BLaER1 (cell line): ENCODE data around the gene SLC22A1.
A peak's percentile ranks its signal among the peaks of the same experiment; 100 is the strongest.

Source experiments
- H3K27ac ChIP-seq: shearing (Covaris generic); formaldehyde crosslinking; 2 replicates; pipeline ENCODE4 v1.8.1; 2022
- H3K27me3 ChIP-seq: shearing (Covaris generic); formaldehyde crosslinking; 2 replicates; pipeline ENCODE4 v1.8.1; 2022
- H3K36me3 ChIP-seq: shearing (Covaris generic); formaldehyde crosslinking; 2 replicates; pipeline ENCODE4 v1.8.1; 2022
- H3K4me1 ChIP-seq: shearing (Covaris generic); formaldehyde crosslinking; 2 replicates; pipeline ENCODE4 v1.8.1; 2022
- H3K4me2 ChIP-seq: shearing (Covaris generic); formaldehyde crosslinking; 2 replicates; pipeline ENCODE4 v1.8.1; 2022
- H3K4me3 ChIP-seq: shearing (Covaris generic); formaldehyde crosslinking; 2 replicates; pipeline ENCODE4 v1.8.1; 2022
- H3K9ac ChIP-seq: shearing (Covaris generic); formaldehyde crosslinking; 2 replicates; pipeline ENCODE4 v1.8.1; 2022
- H3K9me3 ChIP-seq: shearing (Covaris generic); formaldehyde crosslinking; 2 replicates; pipeline ENCODE4 v1.8.1; 2022
- H4K20me1 ChIP-seq: shearing (Covaris generic); formaldehyde crosslinking; 2 replicates; pipeline ENCODE4 v1.8.1; 2022
- Cebpa-rat ChIP-seq: shearing (Covaris generic); IDR thresholded peaks from 2 replicates; pipeline ENCODE4 v1.8.1; 2022

Gene SLC22A1

GRCh38 chr6:160092602-160093001 is 29.0 kb upstream of the SLC22A1 start:
- Histone ChIP-seq H3K9ac (no peak overlapping the region), H3K27ac (no peak overlapping the region), H3K4me1 (no peaks in the 10 kb centered on the region), H3K9me3 (no peaks in the 10 kb centered on the region), H4K20me1 (peaks cover 59% of the 10 kb centered on the region), H3K27me3 (no peaks in the 10 kb centered on the region), H3K36me3 (peaks cover 99% of the 10 kb centered on the region), H3K4me2 (no peak overlapping the region), H3K4me3 (no peak overlapping the region)
- TF ChIP-seq Cebpa-rat, result no peak

DNA sequence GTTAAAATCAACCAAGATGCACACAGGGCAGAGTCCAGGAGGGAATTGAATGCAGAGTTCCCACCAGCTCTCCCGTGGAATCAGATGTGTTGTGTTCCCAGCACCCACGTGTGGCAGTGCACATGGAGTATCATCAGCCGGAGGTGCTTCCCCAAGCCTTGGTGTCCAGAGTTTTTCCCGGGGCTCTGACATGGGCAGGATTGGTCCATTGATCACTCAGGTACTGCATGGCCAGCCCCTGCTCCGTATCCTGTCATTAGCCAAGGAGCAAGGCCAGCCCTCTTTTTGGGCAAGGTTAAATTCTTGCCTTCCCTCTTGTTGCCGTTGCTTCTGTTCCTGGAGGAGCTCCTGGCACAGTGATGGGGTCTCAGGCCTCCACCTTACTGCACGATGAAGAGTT is 28.6 kb upstream of the SLC22A1 start:
- TF ChIP-seq Cebpa-rat, result no peak
- Histone ChIP-seq H3K27me3 (no peaks in the 10 kb centered on the region), H3K36me3 (peaks cover 99% of the 10 kb centered on the region)

GRCh38 chr6:160093946-160094345 is 27.7 kb upstream of the SLC22A1 start:
- Histone ChIP-seq H3K27me3 (no peaks in the 10 kb centered on the region), H3K9me3 (no peaks in the 10 kb centered on the region), H3K27ac (no peak overlapping the region), H3K4me2 (no peak overlapping the region), H3K9ac (no peak overlapping the region), H3K36me3 (peaks cover 99% of the 10 kb centered on the region), H3K4me1 (peaks cover 5% of the 10 kb centered on the region; the same call in 1 of the 2 replicates), H3K4me3 (no peak overlapping the region), H4K20me1 (peaks cover 51% of the 10 kb centered on the region)
- no peak for TF ChIP-seq Cebpa-rat

More for the DNA sequence above, 28.6 kb upstream of the SLC22A1 start:
- peaks cover 57% of the 10 kb centered on the region for H4K20me1 ChIP-seq
- H3K9me3 ChIP-seq, result no peaks in the 10 kb centered on the region
- H3K4me2 ChIP-seq, result no peak overlapping the region
- no peak overlapping the region for H3K27ac ChIP-seq
- H3K4me3 ChIP-seq, result no peak overlapping the region
- no peaks in the 10 kb centered on the region for H3K4me1 ChIP-seq
- H3K9ac ChIP-seq, result no peak overlapping the region

DNA sequence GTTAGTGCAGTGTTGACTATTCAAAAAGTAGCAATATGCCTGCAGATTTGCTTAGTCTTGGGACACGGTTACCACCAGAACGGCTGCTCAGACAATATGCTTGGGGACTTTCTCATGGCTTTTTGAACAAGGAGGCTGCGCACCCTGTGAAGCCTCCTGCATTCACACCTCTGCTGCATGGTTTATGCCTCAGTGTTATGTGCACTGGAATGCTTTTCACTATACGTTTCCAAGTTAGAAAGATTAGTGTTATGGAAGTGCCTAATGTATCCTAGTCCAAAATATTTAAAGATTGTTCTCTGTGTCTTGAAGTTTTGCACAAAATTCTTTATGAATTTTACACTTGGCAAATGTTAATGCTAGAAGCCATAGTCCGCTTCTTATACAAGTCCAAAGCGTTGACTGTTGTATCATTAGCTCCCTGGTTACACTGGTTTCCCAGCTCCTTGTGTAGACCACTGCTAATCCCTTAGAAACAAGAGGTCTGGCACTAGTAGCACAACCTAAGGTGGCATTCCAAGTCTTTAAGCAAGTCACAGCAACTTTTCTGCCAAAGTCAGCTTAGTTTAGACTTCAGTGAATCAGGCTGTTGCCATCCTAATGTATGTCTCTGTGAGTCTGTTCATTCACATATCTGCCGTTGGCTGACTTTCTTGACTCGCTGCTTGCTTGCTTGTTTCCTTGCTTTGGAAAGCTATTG is 26.3 kb upstream of the SLC22A1 start:
- peaks cover 94% of the 10 kb centered on the region for H3K36me3 ChIP-seq
- no peak for TF ChIP-seq Cebpa-rat
- no peak overlapping the region for H3K4me2 ChIP-seq
- peaks cover 48% of the 10 kb centered on the region for H4K20me1 ChIP-seq
- no peak overlapping the region for H3K4me3 ChIP-seq
- no peak overlapping the region for H3K9ac ChIP-seq
- H3K9me3 ChIP-seq, result no peaks in the 10 kb centered on the region
- no peak overlapping the region for H3K27ac ChIP-seq
- H3K27me3 ChIP-seq, result no peaks in the 10 kb centered on the region
- peaks cover 19% of the 10 kb centered on the region for H3K4me1 ChIP-seq

DNA sequence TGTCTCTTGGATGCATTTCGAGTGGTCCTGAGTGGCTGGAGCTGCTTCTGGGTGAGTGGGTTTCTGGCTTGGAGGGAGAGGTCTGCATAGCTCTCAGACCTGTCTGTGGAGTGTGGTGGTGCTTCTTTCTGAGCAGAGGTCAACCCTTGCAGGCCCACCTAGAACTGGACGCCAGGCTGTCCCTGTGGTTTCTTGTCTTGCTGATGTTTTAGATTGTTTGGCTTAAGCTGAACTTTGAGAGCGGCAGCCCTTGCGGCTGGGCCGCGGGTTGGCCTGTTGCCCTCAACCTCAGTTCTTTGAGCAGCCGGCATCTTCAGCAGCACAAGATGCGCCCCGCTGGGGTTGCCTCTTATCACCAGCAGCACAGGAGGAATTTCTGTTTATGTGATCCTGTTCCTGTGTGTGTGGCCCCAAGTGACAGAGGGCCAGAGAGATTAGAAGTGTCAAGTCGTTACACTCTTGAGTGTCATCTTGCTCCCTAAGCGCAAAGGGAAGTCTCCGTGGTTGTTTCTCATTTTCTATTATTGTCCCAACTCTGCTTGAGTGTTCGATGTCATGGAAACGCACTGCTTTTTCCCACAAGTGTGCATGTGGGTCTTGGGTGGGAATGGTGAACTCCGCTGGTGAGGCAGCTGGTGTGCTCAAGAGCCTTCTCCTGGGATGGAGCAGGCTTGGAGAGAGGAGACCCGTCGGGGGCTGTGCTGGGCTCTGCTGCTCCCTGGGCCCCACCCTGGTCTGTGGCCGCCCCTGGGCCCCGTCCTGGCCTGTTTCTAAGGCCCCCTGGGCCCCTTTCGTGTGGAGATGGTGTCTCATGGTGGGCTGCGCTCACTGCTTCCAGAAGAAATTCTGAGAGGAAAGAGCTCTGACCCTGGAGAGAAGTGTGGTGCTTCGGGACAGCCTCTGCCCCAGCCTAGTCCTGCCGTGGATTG is 20.1 kb upstream of the SLC22A1 start:
- H3K27ac ChIP-seq, result peak overlapping the region; percentile 63; the same call in 1 of the 2 replicates
- no peaks in the 10 kb centered on the region for H3K27me3 ChIP-seq
- H4K20me1 ChIP-seq, result peaks cover 45% of the 10 kb centered on the region
- peak overlapping the region; percentile 54 for H3K4me2 ChIP-seq
- no peak for TF ChIP-seq Cebpa-rat
- peaks cover 86% of the 10 kb centered on the region for H3K36me3 ChIP-seq
- H3K4me3 ChIP-seq, result no peak overlapping the region
- no peaks in the 10 kb centered on the region for H3K9me3 ChIP-seq
- 0 out of 2 replicates have a peak overlapping the region, but pooled peaks have one; percentile 34 for H3K9ac ChIP-seq
- peaks cover 40% of the 10 kb centered on the region for H3K4me1 ChIP-seq

DNA sequence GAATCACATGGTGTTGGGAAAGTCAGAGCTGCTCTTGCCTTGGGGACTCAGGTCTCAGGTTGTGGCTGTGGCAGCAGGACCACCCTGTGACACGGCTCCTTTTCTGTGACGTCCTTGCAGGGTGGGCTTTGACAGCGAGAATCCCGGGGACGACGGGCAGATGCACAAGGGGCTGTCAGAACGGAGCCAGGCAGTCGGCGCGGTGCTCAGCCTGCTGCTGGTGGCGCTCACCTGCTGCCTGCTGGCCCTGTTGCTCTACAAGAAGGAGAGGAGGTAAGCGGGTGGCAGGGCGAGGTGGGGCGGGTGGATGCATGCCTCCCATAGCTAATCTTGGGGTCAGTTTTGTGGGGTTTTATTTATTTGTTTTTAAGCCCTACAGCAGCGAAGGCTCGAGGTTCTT is 19.2 kb upstream of the SLC22A1 start:
- Histone ChIP-seq H3K36me3 (peaks cover 86% of the 10 kb centered on the region), H3K9ac (no peak overlapping the region), H3K27ac (no peak overlapping the region), H3K4me1 (peaks cover 40% of the 10 kb centered on the region), H3K9me3 (no peaks in the 10 kb centered on the region), H4K20me1 (peaks cover 38% of the 10 kb centered on the region), H3K27me3 (no peaks in the 10 kb centered on the region), H3K4me3 (no peak overlapping the region), H3K4me2 (no peak overlapping the region)
- TF ChIP-seq Cebpa-rat, result no peak

- Histone ChIP-seq H3K9me3 (no peaks in the 10 kb centered on the region), H3K36me3 (peaks cover 86% of the 10 kb centered on the region), H3K27ac (no peak overlapping the region), H3K4me3 (no peak overlapping the region), H3K27me3 (no peaks in the 10 kb centered on the region), H3K9ac (no peak overlapping the region), H4K20me1 (peaks cover 35% of the 10 kb centered on the region), H3K4me2 (no peak overlapping the region), H3K4me1 (peaks cover 40% of the 10 kb centered on the region)
- no peak for TF ChIP-seq Cebpa-rat
These were observed 18.4 kb upstream of the SLC22A1 start for GRCh38 chr6:160102956-160103824.

GRCh38 chr6:160103825-160104100 is 17.9 kb upstream of the SLC22A1 start:
- peaks cover 35% of the 10 kb centered on the region for H4K20me1 ChIP-seq
- H3K9me3 ChIP-seq, result no peaks in the 10 kb centered on the region
- H3K4me2 ChIP-seq, result no peak overlapping the region
- H3K27me3 ChIP-seq, result no peaks in the 10 kb centered on the region
- no peak overlapping the region for H3K4me3 ChIP-seq
- H3K27ac ChIP-seq, result no peak overlapping the region
- H3K9ac ChIP-seq, result no peak overlapping the region
- no peak for TF ChIP-seq Cebpa-rat
- peaks cover 37% of the 10 kb centered on the region for H3K4me1 ChIP-seq
- peaks cover 86% of the 10 kb centered on the region for H3K36me3 ChIP-seq

DNA sequence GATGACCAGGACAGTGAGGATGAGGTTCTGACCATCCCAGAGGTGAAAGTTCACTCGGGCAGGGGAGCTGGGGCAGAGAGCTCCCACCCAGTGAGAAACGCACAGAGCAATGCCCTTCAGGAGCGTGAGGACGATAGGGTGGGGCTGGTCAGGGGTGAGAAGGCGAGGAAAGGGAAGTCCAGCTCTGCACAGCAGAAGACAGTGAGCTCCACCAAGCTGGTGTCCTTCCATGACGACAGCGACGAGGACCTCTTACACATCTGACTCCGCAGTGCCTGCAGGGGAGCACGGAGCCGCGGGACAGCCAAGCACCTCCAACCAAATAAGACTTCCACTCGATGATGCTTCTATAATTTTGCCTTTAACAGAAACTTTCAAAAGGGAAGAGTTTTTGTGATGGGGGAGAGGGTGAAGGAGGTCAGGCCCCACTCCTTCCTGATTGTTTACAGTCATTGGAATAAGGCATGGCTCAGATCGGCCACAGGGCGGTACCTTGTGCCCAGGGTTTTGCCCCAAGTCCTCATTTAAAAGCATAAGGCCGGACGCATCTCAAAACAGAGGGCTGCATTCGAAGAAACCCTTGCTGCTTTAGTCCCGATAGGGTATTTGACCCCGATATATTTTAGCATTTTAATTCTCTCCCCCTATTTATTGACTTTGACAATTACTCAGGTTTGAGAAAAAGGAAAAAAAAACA is 16.6 kb upstream of the SLC22A1 start:
- no peak overlapping the region for H3K27ac ChIP-seq

More for the DNA sequence above, 16.6 kb upstream of the SLC22A1 start:
- Histone ChIP-seq H3K4me3 (no peak overlapping the region), H3K36me3 (peaks cover 87% of the 10 kb centered on the region), H3K27me3 (no peaks in the 10 kb centered on the region), H3K9ac (no peak overlapping the region), H3K9me3 (no peaks in the 10 kb centered on the region), H4K20me1 (peaks cover 35% of the 10 kb centered on the region), H3K4me1 (peaks cover 25% of the 10 kb centered on the region), H3K4me2 (no peak overlapping the region)
- no peak for TF ChIP-seq Cebpa-rat
